NT2/D1 (cell line): ENCODE measurements around the gene ASS1.

Source experiments
- DNase-seq: peaks from one replicate; pipeline ENCODE4 v3.0.0-alpha.2; 2011; ENCODE audit warnings: low read depth, low spot score
- H3K27me3 ChIP-seq: 2 replicates; pipeline ENCODE4 v1.6.0; 2011; ENCODE audit warnings: mild to moderate bottlenecking; ENCODE audit not compliant: insufficient read length, insufficient read depth
- H3K36me3 ChIP-seq: 2 replicates; pipeline ENCODE4 v1.6.1; 2011; ENCODE audit warnings: mild to moderate bottlenecking, low read length, mixed read lengths; ENCODE audit not compliant: insufficient read depth, insufficient read length
- H3K4me1 ChIP-seq: 2 replicates; pipeline ENCODE4 v1.5.1; 2011; ENCODE audit not compliant: insufficient read depth, insufficient read length
- H3K4me3 ChIP-seq: 2 replicates; pipeline ENCODE4 v1.5.1; 2011; ENCODE audit warnings: low read depth; ENCODE audit not compliant: insufficient read length
- H3K9ac ChIP-seq: 2 replicates; pipeline ENCODE4 v1.6.0; 2011; ENCODE audit warnings: low read depth; ENCODE audit not compliant: insufficient read length
- H3K9me3 ChIP-seq: 2 replicates; pipeline ENCODE4 v1.5.1; 2011; ENCODE audit warnings: mild to moderate bottlenecking, low read length; ENCODE audit not compliant: insufficient read depth
- SUZ12 ChIP-seq: IDR thresholded peaks from 2 replicates; pipeline ENCODE4 v1.6.1; 2011; ENCODE audit not compliant: insufficient read length, insufficient read depth; ENCODE audit errors: extremely low read depth
- YY1 ChIP-seq: IDR thresholded peaks from 2 replicates; pipeline ENCODE4 v1.6.1; 2011; ENCODE audit not compliant: insufficient read length, insufficient read depth
- ZNF274 ChIP-seq: IDR thresholded peaks from 2 replicates; pipeline ENCODE4 v1.6.1; 2011; ENCODE audit warnings: mild to moderate bottlenecking, low read depth, low read length

Gene ASS1

DNA sequence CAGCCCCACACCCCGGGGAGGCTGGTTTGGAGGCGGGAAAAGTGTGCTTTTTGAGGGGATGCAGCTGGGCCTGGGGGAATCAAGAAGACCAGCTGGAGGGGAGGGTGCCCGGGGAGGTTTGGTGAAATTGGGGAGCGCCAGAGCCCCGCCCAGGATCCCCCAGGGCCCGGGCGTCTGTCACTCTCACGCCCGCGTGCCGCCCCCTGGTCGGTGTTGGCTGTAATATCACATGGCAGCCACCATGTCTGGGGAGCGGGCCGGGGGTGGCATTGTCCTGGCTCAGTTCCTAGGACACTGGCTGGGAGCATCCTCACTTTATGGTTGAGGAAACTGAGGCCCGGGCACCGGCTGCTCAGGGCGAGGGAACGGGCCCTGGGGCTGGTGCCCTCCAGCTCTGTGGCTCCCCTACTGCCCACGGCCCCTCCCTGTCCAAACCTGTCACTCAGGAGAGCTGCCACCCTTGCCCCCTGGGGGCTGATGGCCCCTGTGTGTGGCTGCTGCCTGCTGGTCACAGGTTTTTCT lies 27.5 kb downstream of the ASS1 start:
- Histone ChIP-seq H3K9me3 (no peaks in the 10 kb centered on the region), H3K27me3 (no peaks in the 10 kb centered on the region), H3K4me1 (peaks cover 27% of the 10 kb centered on the region), H3K9ac (peak overlapping the region; percentile 10), H3K4me3 (no peak overlapping the region), H3K36me3 (peaks cover 3% of the 10 kb centered on the region)
- no peak for TF ChIP-seq SUZ12
- TF ChIP-seq YY1, result no peak
- no peak for TF ChIP-seq ZNF274
- no peak for DNase-seq

DNA sequence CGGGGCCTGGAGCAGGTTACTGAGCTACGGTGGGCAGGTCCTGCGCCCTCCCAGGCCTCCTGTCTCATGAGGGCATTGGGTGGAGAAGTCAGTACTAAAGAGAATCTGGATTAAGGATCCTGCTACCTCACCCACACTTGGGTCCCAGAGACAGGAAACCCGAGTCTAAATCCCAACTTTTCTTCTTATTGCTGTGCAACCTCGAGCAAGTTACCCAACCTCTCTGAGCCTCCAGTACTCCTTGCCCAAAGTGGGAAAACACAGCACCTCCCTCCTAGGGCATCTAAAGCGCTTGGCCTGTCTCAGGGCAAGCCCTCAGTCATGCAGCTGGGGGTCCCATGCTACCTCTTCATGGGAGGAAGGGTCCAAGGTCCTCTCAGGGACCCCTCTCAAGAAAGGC lies 28.2 kb downstream of the ASS1 start:
- TF ChIP-seq YY1, result no peak
- no peak for TF ChIP-seq ZNF274
- no peak for TF ChIP-seq SUZ12
- H3K36me3 ChIP-seq, result peaks cover 6% of the 10 kb centered on the region
- no peaks in the 10 kb centered on the region for H3K9me3 ChIP-seq
- no peak for DNase-seq
- H3K4me1 ChIP-seq, result peaks cover 27% of the 10 kb centered on the region
- H3K4me3 ChIP-seq, result no peak overlapping the region
- H3K9ac ChIP-seq, result peak overlapping the region; percentile 34
- no peaks in the 10 kb centered on the region for H3K27me3 ChIP-seq

DNA sequence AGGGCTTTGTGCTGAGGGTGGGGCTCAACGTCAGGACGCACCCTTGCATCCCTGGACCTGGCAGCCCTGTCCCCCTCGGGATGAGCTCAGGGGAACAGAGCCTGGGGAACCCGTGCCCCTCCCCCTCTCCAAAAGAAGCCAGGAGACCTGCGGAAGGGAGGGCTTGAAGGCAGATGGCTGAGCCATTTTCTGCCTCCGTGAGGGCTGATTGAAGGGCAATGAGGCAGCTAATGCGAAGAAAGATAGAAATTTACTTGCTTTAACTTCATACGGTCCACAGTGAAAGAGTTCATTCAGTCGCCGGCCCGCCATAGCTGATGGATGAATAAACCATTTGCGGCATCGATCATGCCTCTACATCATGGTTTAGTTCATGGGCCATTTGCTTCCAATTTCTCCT lies 28.8 kb downstream of the ASS1 start:
- DNase-seq, result no peak
- no peaks in the 10 kb centered on the region for H3K27me3 ChIP-seq
- H3K4me1 ChIP-seq, result peaks cover 27% of the 10 kb centered on the region
- peaks cover 6% of the 10 kb centered on the region for H3K36me3 ChIP-seq
- H3K9ac ChIP-seq, result peak overlapping the region; percentile 34
- H3K9me3 ChIP-seq, result no peaks in the 10 kb centered on the region
- TF ChIP-seq ZNF274 (no peak), SUZ12 (no peak), YY1 (no peak)
- H3K4me3 ChIP-seq, result no peak overlapping the region

GRCh38 chr9:130474106-130474505 lies 29.3 kb downstream of the ASS1 start:
- Histone ChIP-seq H3K36me3 (peaks cover 6% of the 10 kb centered on the region), H3K27me3 (no peaks in the 10 kb centered on the region), H3K9me3 (no peaks in the 10 kb centered on the region), H3K9ac (peak overlapping the region; percentile 56), H3K4me1 (peaks cover 27% of the 10 kb centered on the region), H3K4me3 (no peak overlapping the region)
- TF ChIP-seq YY1 (no peak), SUZ12 (no peak), ZNF274 (no peak)
- DNase-seq, result no peak

GRCh38 chr9:130476151-130476730 lies 31.5 kb downstream of the ASS1 start:
- Histone ChIP-seq H3K4me1 (peaks cover 23% of the 10 kb centered on the region), H3K36me3 (peaks cover 11% of the 10 kb centered on the region), H3K9me3 (no peaks in the 10 kb centered on the region), H3K9ac (no peak overlapping the region), H3K4me3 (no peak overlapping the region), H3K27me3 (no peaks in the 10 kb centered on the region)
- TF ChIP-seq SUZ12, result no peak
- TF ChIP-seq YY1, result no peak
- TF ChIP-seq ZNF274, result no peak
- DNase-seq, result no peak

DNA sequence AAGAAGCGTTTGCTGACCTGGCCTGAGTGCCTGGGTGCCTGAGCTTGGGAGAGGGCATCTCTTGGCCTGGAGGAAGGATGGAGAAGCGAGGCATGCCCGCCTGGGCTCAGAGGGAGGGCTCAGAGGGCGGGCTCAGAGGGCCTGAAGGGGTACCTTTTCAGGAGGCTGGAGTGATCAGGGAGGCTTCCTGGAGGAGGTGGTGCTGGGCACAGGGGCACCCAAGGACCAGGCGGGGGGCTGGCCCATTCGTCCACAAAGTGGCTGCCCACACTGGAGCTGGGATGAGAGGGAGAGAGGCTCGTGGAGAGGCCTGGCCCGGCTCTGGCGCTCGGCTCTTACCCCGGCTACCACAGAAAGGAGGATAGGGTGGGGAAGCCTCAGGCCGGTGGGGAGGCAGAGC lies 32.8 kb downstream of the ASS1 start:
- H3K27me3 ChIP-seq, result no peaks in the 10 kb centered on the region
- DNase-seq, result no peak
- peaks cover 23% of the 10 kb centered on the region for H3K4me1 ChIP-seq
- no peak overlapping the region for H3K9ac ChIP-seq
- H3K36me3 ChIP-seq, result peaks cover 11% of the 10 kb centered on the region
- no peak overlapping the region for H3K4me3 ChIP-seq
- TF ChIP-seq SUZ12 (no peak), ZNF274 (no peak), YY1 (no peak)
- no peaks in the 10 kb centered on the region for H3K9me3 ChIP-seq

- DNase-seq, result no peak
- Histone ChIP-seq H3K9ac (no peak overlapping the region), H3K27me3 (no peaks in the 10 kb centered on the region), H3K4me1 (peaks cover 17% of the 10 kb centered on the region), H3K36me3 (peaks cover 11% of the 10 kb centered on the region), H3K4me3 (no peak overlapping the region), H3K9me3 (no peaks in the 10 kb centered on the region)
- no peak for TF ChIP-seq YY1
- no peak for TF ChIP-seq ZNF274
- no peak for TF ChIP-seq SUZ12
Measured at GRCh38 chr9:130478152-130478551, 33.4 kb downstream of the ASS1 start.
